ENCODE results near the gene MPRIP. TPM values are rescaled to one million over a fixed set of nuclear protein-coding genes. Genes with fewer than 3 reads are reported as not detected.

MPRIP gene
- total RNA-seq, 4 donors from 2014 or later, result 68.7 to 168 (median 99.7) TPM

GRCh38 chr17:17111401-17112393 lies 69.4 kb downstream of the MPRIP start:
- TF ChIP-seq CTCF (IDR thresholded peaks at IDR 0.05; ENCODE audit: low read depth), result no peak

- no peak for TF ChIP-seq CTCF (IDR thresholded peaks at IDR 0.05; ENCODE audit: low read depth)
These were observed 70.5 kb downstream of the MPRIP start for GRCh38 chr17:17112628-17113200.

GRCh38 chr17:17114592-17115225 lies 72.5 kb downstream of the MPRIP start:
- TF ChIP-seq CTCF (IDR thresholded peaks at IDR 0.05; ENCODE audit: low read depth), result no peak

- no peak for TF ChIP-seq CTCF (IDR thresholded peaks at IDR 0.05; ENCODE audit: low read depth)
These were observed 73.4 kb downstream of the MPRIP start for GRCh38 chr17:17115620-17116019.

DNA sequence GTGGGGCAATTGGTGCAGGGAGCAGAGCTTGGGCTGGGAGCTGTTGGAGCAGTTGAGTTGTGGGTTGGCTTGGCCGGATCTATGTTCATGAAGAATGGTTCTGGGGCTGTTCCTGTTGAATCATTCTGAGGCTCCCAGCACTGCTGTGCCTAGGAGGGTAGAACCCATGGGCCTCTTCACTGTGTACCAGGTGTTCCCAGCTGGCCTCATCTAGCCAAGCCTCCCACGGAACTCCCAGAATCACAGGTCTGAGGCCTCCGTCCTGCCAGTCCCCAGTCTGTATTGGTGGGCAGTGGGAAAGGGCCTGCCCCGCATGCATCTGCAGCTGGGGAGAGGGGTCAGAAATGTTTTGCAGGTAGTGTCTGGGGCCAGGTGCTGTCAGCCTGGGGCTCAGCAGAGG lies 74.1 kb downstream of the MPRIP start:
- TF ChIP-seq CTCF (IDR thresholded peaks at IDR 0.05; ENCODE audit: low read depth), result no peak

- no peak for TF ChIP-seq CTCF (IDR thresholded peaks at IDR 0.05; ENCODE audit: low read depth)
These were observed 75.7 kb downstream of the MPRIP start for GRCh38 chr17:17117923-17118322.

GRCh38 chr17:17118399-17118798 lies 76.1 kb downstream of the MPRIP start:
- no peak for TF ChIP-seq CTCF (IDR thresholded peaks at IDR 0.05; ENCODE audit: low read depth)

All from subcutaneous adipose tissue (tissue), 4 donors.